HepG2 (cell line): ENCODE measurements around the gene ASXL1. TPM values are rescaled to one million over a fixed set of nuclear protein-coding genes. Genes with fewer than 3 reads are reported as not detected.

Source experiments
- CBX2 ChIP-seq, 2 experiments: fragments of 200-600 bp in 1 of 2; sonication (generic); formaldehyde crosslinking in 1 of 2; IDR thresholded peaks; 2 replicates each; pipeline versions ENCODE4 v1.7.0 to v1.8.1; 2018 to 2022; ENCODE audit warnings: low read depth in 2 of 2, low read length in 1 of 2, mild to moderate bottlenecking in 1 of 2, missing genetic modification reagents in 1 of 2
- DNMT3B ChIP-seq: conservative IDR thresholded peaks from 2 replicates; pipeline ENCODE4 v1.6.1; 2016; ENCODE audit warnings: missing biosample characterization, control low read depth
- ELF1 ChIP-seq: sonication (generic); formaldehyde crosslinking; IDR thresholded peaks from 2 replicates; pipeline ENCODE4 v1.4.0; 2020; ENCODE audit warnings: missing genetic modification reagents
- ERF ChIP-seq: IDR thresholded peaks from 2 replicates; pipeline ENCODE4 v1.6.1; 2018; ENCODE audit warnings: missing biosample characterization, missing genetic modification reagents
- IKZF1 ChIP-seq: fragments of 450-650 bp; IDR thresholded peaks from 2 replicates; pipeline ENCODE4 v1.7.1; 2016
- JUN ChIP-seq: sonication (generic); formaldehyde crosslinking; IDR thresholded peaks from 2 replicates; pipeline ENCODE4 v1.4.0; 2020; ENCODE audit warnings: mild to moderate bottlenecking, missing genetic modification reagents
- KMT2B ChIP-seq: IDR thresholded peaks from 2 replicates; pipeline ENCODE4 v1.6.1; 2016; ENCODE audit warnings: missing genetic modification reagents, missing compliant biosample characterization
- NFATC3 ChIP-seq: sonication (generic); formaldehyde crosslinking; IDR thresholded peaks from 2 replicates; pipeline ENCODE4 v1.5.1; 2020; ENCODE audit warnings: mild to moderate bottlenecking, missing genetic modification reagents
- NFRKB ChIP-seq: fragments of 450-650 bp; IDR thresholded peaks from 2 replicates; pipeline ENCODE4 v1.6.1; 2017
- YEATS4 ChIP-seq: sonication (generic); formaldehyde crosslinking; IDR thresholded peaks from 2 replicates; pipeline ENCODE4 v1.4.0; 2020; ENCODE audit warnings: missing genetic modification reagents, borderline replicate concordance
- YY1 ChIP-seq: IDR thresholded peaks from 2 replicates; pipeline ENCODE4 v1.6.1; 2011; ENCODE audit warnings: low read length, low read depth, moderate library complexity, mild to moderate bottlenecking; ENCODE audit not compliant: insufficient read depth, insufficient replicate concordance
- ZFX ChIP-seq: sonication (generic); formaldehyde crosslinking; IDR thresholded peaks from 2 replicates; pipeline ENCODE4 v1.4.0; 2020; ENCODE audit warnings: mild to moderate bottlenecking, low read depth, missing genetic modification reagents, moderate library complexity
- ZFYVE20 ChIP-seq: sonication (generic); formaldehyde crosslinking; IDR thresholded peaks from 2 replicates; pipeline ENCODE4 v1.8.0; 2023; ENCODE audit warnings: low read depth, mild to moderate bottlenecking, moderate library complexity, missing genetic modification reagents, borderline replicate concordance
- ZNF121 ChIP-seq: sonication (generic); formaldehyde crosslinking; IDR thresholded peaks from 2 replicates; pipeline ENCODE4 v1.5.0; 2020; ENCODE audit warnings: mild to moderate bottlenecking, missing genetic modification reagents
- ZNF451 ChIP-seq: sonication (generic); formaldehyde crosslinking; IDR thresholded peaks from 2 replicates; pipeline ENCODE4 v1.5.0; 2020; ENCODE audit warnings: mild to moderate bottlenecking, missing genetic modification reagents
- ZNF782 ChIP-seq: sonication (generic); formaldehyde crosslinking; IDR thresholded peaks from 2 replicates; pipeline ENCODE4 v1.4.0; 2020; ENCODE audit warnings: missing genetic modification reagents, mild to moderate bottlenecking, borderline replicate concordance
- ZNF841 ChIP-seq: sonication (generic); formaldehyde crosslinking; IDR thresholded peaks from 2 replicates; pipeline ENCODE4 v1.8.1; 2023; ENCODE audit warnings: missing genetic modification reagents, borderline replicate concordance
- ZNF878 ChIP-seq: sonication (generic); formaldehyde crosslinking; IDR thresholded peaks from 2 replicates; pipeline ENCODE4 v1.8.1; 2023; ENCODE audit warnings: mild to moderate bottlenecking, missing genetic modification reagents, moderate library complexity
- polyA plus RNA-seq, 8 experiments: library from polyadenylated mRNA; depleted of rRNA in 3 of 8; stranded (reverse) in 7 of 8; unstranded in 1 of 8; fragments of >200 nt; fragmentation: Illumina TruSeq in 4 of 8; extraction: Trizol in 4 of 8; gene quantifications; 2 replicates each; pipeline versions ENCODE4 v1.2.1 to v1.2.3, GENCODE V29; 2011 to 2016; ENCODE audit warnings: low read depth in 4 of 8, missing spikeins in 1 of 8, mixed read lengths in 1 of 8; ENCODE audit not compliant: insufficient read depth in 1 of 8
- total RNA-seq, 5 experiments: library from RNA; depleted of rRNA; stranded (reverse); fragments of >200 nt; fragmentation: Illumina TruSeq; extraction: Trizol; gene quantifications; 2 replicates each; pipeline ENCODE4 v1.2.3, GENCODE V29; 2016; ENCODE audit warnings: low read depth in 1 of 5
- TF ChIP-seq, protein P1 (sequence below): sonication (generic); formaldehyde crosslinking; IDR thresholded peaks from 2 replicates; pipeline ENCODE4 v1.4.0; 2020; ENCODE audit warnings: missing genetic modification reagents, borderline replicate concordance
- TF ChIP-seq, protein P2 (sequence below): sonication (generic); formaldehyde crosslinking; IDR thresholded peaks from 2 replicates; pipeline ENCODE4 v1.5.0; 2020; ENCODE audit warnings: missing genetic modification reagents
- TF ChIP-seq, protein P3 (sequence below): sonication (generic); formaldehyde crosslinking; IDR thresholded peaks from 2 replicates; pipeline ENCODE4 v1.4.0; 2020; ENCODE audit warnings: missing genetic modification reagents
- TF ChIP-seq, protein P4 (sequence below): sonication (generic); formaldehyde crosslinking; conservative IDR thresholded peaks from 2 replicates; pipeline ENCODE4 v1.8.0; 2022; ENCODE audit warnings: missing genetic modification reagents
- TF ChIP-seq, protein P5 (sequence below): conservative IDR thresholded peaks from 2 replicates; pipeline ENCODE4 v1.6.1; 2018; ENCODE audit warnings: missing genetic modification reagents

The ASXL1 gene
- total and polyA plus RNA-seq, 2 of the 13 experiments (the other 11 are each of a cell fraction or from before 2014, with no cell fraction given) = 62.1 to 74.8 TPM

DNA sequence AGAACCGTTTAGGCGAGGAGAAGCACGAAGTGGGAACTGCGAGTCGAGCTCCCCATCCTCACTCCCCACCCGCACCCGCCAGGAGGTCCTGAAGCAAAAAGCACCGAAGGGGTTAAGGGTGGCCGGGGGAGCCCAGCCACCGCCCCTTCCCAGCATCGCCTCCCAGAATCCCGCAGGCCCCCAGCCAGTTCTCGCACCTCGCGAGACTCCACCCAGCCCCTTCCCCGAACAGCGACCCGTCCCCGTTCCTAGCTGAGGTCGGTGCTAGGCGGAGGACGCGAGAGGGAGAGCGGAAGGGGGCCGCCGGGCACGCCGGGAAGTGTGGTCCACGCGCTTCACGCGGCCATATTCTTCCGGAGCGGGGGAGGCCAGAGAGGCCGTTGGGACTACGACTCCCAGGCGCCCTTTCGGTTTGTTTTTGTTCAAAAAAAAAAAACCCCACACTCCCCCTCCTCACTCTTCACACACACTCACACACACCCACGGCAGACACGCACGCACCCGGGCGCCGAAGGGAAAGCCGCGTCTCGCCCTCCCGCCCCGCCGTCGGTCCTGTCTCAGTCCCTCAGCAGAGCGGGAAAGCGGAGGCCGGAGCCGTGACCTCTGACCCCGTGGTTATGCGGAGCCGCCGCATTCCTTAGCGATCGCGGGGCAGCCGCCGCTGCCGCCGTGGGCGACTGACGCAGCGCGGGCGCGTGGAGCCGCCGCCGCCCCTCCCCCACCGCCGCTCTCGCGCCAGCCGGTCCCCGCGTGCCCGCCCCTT, at the start of gene ASXL1 (continued):
- TF ChIP-seq, protein P1, sequence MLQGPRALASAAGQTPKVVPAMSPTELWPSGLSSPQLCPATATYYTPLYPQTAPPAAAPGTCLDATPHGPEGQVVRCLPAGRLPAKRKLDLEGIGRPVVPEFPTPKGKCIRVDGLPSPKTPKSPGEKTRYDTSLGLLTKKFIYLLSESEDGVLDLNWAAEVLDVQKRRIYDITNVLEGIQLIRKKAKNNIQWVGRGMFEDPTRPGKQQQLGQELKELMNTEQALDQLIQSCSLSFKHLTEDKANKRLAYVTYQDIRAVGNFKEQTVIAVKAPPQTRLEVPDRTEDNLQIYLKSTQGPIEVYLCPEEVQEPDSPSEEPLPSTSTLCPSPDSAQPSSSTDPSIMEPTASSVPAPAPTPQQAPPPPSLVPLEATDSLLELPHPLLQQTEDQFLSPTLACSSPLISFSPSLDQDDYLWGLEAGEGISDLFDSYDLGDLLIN = no peak; the same call in 1 of the 2 replicates
- TF ChIP-seq KMT2B (CRISPR knock-in tag) (peak; percentile 93), DNMT3B (CRISPR knock-in tag) (0 out of 2 replicates have a peak, but pooled peaks have one; percentile 5), ERF (CRISPR knock-in tag) (peak; percentile 97; the same call in 1 of the 2 replicates), ZNF841 (CRISPR knock-in tag) (no peak), ZFYVE20 (CRISPR knock-in tag) (0 out of 2 replicates have a peak, but pooled peaks have one; percentile 9), ZNF878 (peak; percentile 91; the same call in 1 of the 2 replicates), ZNF121 (peak; percentile 43; the same call in 1 of the 2 replicates), JUN (CRISPR knock-in tag) (peak; percentile 59; the same call in 1 of the 2 replicates), YEATS4 (peak; percentile 94), ZNF782 (CRISPR knock-in tag) (peak; percentile 91; the same call in 1 of the 2 replicates), NFATC3 (CRISPR knock-in tag) (no peak), ZNF451 (no peak), ZFX (CRISPR knock-in tag) (peak; percentile 89), IKZF1 (no peak), NFRKB (no peak), CBX2 (IDR thresholded peaks at IDR 0.05; ENCODE audit: low read depth, low read length) (no peak), CBX2 (CRISPR knock-in tag; IDR thresholded peaks at IDR 0.05; ENCODE audit: low read depth) (no peak), ELF1 (CRISPR knock-in tag) (peak; percentile 98), YY1 (peak; percentile 98)
- TF ChIP-seq, protein P2, sequence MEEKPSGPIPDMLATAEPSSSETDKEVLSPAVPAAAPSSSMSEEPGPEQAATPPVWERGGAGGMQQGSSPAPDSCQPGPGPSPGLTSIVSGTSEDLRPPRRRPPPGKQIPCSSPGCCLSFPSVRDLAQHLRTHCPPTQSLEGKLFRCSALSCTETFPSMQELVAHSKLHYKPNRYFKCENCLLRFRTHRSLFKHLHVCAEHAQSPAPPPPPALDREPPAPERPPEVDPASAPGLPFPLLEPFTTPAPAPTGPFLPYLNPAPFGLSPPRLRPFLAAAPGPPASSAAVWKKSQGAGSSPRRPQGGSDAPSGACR = peak; percentile 99
- TF ChIP-seq, protein P3, sequence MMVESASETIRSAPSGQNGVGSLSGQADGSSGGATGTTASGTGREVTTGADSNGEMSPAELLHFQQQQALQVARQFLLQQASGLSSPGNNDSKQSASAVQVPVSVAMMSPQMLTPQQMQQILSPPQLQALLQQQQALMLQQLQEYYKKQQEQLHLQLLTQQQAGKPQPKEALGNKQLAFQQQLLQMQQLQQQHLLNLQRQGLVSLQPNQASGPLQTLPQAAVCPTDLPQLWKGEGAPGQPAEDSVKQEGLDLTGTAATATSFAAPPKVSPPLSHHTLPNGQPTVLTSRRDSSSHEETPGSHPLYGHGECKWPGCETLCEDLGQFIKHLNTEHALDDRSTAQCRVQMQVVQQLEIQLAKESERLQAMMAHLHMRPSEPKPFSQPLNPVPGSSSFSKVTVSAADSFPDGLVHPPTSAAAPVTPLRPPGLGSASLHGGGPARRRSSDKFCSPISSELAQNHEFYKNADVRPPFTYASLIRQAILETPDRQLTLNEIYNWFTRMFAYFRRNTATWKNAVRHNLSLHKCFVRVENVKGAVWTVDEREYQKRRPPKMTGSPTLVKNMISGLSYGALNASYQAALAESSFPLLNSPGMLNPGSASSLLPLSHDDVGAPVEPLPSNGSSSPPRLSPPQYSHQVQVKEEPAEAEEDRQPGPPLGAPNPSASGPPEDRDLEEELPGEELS (CRISPR knock-in tag) = peak; percentile 86
- TF ChIP-seq, protein P4, sequence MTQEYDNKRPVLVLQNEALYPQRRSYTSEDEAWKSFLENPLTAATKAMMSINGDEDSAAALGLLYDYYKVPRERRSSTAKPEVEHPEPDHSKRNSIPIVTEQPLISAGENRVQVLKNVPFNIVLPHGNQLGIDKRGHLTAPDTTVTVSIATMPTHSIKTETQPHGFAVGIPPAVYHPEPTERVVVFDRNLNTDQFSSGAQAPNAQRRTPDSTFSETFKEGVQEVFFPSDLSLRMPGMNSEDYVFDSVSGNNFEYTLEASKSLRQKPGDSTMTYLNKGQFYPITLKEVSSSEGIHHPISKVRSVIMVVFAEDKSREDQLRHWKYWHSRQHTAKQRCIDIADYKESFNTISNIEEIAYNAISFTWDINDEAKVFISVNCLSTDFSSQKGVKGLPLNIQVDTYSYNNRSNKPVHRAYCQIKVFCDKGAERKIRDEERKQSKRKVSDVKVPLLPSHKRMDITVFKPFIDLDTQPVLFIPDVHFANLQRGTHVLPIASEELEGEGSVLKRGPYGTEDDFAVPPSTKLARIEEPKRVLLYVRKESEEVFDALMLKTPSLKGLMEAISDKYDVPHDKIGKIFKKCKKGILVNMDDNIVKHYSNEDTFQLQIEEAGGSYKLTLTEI (CRISPR knock-in tag) = no peak
- TF ChIP-seq, protein P5, sequence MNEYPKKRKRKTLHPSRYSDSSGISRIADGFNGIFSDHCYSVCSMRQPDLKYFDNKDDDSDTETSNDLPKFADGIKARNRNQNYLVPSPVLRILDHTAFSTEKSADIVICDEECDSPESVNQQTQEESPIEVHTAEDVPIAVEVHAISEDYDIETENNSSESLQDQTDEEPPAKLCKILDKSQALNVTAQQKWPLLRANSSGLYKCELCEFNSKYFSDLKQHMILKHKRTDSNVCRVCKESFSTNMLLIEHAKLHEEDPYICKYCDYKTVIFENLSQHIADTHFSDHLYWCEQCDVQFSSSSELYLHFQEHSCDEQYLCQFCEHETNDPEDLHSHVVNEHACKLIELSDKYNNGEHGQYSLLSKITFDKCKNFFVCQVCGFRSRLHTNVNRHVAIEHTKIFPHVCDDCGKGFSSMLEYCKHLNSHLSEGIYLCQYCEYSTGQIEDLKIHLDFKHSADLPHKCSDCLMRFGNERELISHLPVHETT (CRISPR knock-in tag) = peak; percentile 99
